Bone marrow (tissue), 2 donors: ENCODE data around the gene SLC35F3.
"Not testable (repeated sequence)": the region's sequence is repeated elsewhere in the genome, so short reads cannot be mapped to it uniquely, and the experiment has no call there.

Source experiments
- DNase-seq, 2 donors: peaks; one replicate each; lab custom pipeline; 2025; lab: John Stamatoyannopoulos, UW

Gene SLC35F3

DNA sequence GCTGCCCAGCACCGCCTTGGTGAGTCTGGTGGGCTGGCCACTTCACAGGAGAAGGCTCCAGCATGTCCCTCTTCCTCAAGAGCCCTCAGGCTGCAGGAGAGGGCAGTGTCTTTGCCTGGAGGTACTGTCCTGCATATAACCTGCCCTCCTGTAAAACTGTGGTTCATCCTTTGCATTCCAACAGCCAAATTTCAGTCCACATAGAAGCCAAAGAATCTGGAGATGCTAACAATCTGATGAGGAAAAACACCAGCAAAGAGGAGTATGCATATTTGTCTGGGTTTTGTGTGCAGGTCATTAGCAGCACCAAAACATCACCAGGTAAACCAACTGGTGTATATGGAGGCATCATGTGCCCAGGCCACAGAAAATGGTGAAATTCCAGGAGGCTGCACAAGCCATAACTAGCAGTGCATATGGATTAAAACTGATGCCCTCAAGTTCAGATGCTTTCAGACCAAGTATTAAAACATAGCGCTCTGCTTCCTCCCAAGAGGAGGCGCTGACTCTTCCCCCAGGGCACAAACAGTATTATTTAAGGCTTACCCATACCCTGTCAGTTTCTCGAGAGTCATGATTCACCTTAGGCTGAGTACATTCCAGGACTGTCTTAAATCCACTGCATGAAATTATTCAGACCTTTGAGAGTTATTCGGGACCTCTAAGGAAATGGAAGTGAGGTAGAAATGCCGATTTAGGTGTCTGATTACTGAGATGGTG, 318.2 kb downstream of the SLC35F3 start:
- DNase-seq = no peak

DNA sequence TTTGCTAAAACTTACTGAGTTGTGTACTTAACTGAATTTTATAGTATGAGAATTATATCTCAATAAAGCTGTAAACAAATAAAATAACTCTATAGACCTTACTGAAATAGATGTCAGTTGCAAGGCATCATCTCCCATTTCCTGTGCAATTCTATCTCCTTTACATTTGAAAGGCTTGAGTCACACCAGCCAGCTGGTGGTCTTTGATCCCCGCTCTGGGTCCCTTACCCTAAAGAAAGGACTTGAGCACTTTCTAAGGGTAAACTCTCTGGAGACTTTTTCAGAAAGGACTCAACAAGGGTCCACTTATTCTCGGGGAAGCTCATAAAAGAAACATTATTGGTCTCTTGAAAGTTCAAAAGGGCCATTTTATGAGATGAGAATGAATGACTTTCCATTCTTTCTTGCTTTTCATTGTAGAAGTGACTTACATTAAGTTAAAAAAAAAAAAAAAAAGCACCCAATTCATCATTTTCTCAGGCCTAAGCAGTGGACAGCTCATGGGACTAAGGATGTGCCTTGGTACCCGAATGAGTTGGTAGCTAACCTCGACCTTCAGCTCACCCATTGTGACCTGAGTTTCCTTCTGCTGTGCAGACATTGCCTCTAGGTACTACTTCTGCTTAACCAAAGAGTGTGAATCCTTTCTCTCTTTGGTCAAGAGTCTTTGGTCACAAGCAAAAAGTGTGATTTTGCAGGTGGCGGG, 321.8 kb downstream of the SLC35F3 start:
- DNase-seq = no peak

- no peak for DNase-seq
Observed at GRCh38 chr1:234226819-234227165, 322.3 kb downstream of the SLC35F3 start.

DNA sequence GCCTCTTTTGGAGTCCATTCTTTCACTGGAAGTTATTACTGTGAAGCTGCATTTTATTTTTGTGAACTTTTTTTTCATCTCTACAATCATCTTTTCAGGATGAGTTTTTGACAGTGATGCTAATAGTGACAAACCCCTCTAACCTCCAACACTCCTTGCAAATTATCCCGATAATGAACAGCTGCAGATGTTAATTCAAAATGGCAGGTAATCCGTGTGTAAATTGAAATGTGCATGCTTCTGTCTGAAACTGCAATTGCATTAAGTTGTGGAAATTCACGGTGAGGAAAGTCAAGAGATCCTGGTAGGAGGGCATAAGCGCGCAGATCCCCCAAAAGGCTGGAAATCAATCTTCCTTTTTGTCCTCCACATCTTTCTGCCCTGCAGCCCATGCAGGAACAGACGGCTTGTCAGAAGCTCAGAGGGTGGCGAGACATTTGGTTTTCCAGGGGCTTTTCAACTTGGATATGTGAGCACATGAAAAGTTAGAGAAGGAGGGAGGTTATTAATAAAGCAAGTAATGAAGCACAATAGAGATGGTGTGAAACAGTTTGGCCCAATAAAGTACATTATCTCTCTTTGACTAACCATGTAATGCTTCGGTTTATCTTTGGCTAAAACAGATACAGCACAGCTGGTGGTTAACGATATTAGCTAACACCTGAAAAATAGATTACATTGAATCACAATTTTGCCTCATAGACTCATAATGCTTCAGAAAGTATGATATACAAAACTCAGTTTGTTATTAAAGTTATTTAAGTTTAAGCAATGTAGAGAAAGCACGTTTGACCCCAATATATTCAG, 325.3 kb downstream of the SLC35F3 start:
- no peak for DNase-seq

- peak in 1 of 2 donors; percentile 46 for DNase-seq
Observed at GRCh38 chr1:234230414-234230862, 326.0 kb downstream of the SLC35F3 start.

GRCh38 chr1:234231061-234231892, 326.8 kb downstream of the SLC35F3 start:
- DNase-seq = no peak

DNA sequence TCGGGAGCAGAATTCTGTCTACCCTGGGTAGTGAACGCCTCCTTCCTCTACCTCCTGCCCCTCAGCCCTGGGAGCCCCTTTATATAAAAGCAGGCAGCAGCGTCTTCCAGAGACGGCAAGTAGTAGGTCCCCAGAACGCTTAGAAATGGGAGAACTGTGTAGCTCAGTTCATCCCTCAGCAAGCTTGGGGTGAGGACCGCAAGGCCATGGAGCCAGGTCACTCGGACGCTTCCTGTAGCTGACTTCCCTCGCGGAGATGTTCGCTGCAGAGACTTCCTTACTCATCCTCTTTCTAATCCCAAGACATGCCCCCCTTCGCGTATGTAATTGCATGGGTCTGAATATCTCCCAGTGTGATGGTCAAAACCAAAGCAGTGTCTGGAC, 327.4 kb downstream of the SLC35F3 start:
- no peak for DNase-seq

GRCh38 chr1:234234199-234234598, 329.7 kb downstream of the SLC35F3 start:
- no peak for DNase-seq

- DNase-seq = no peak
Observed at GRCh38 chr1:234235434-234235881, 331.0 kb downstream of the SLC35F3 start.

DNA sequence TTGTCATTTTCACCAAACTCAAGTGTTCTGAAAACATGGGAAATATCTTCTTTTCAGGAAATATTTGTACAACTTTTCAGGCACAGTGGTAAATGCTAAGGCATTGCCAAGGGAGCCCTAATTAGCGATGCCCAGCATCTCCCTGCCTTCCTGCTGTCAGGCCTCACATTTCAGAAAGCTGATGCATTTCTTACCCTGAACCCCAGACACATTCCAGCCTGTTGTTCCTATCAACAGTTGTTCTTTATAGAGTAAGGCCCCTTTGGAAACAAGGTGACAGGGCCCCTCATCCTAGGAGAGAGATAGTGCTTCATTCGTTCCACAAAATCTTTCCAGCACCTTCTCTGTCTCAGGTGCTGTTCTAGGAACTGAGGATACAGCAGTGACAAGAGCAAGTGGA, 332.9 kb downstream of the SLC35F3 start:
- DNase-seq = no peak

DNA sequence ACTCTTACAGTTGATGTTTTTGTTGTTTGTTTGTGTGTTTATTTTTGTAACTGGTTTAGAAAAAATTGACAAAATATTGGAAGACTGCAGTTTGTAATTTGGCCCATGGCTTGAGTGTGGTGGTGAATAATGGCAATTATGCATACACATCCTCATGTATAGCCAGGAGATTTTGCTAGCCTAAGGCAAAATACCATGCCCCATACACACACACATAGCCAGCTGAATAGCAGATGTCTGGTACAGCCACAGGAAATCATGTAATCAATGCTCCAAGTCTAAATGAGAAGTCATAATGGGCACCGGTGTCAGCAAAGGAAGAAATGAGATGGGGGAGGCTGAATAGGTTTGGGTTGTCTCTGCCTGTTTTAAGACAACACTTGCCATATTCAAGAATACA, 333.6 kb downstream of the SLC35F3 start:
- no peak for DNase-seq

- no peak for DNase-seq
Observed at GRCh38 chr1:234239515-234239914, 335.0 kb downstream of the SLC35F3 start.

DNA sequence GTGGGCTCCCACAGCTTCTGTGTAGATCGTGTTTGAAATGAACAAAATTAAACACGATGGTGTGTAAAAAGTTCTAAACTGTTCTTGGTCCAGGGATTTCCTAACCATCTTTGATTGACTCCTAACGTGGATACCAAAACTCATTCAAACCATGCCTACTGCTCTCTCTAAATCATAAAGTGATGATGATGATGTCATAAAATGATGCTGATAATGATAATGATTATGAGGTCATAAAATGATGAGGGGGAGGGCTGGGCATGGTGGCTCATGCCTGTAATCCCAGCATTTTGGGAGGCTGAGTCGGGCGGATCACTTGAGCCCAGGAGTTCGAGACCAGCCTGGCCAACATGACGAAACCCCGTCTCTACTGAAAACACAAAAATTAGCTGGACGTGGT, 335.5 kb downstream of the SLC35F3 start:
- no peak for DNase-seq

DNA sequence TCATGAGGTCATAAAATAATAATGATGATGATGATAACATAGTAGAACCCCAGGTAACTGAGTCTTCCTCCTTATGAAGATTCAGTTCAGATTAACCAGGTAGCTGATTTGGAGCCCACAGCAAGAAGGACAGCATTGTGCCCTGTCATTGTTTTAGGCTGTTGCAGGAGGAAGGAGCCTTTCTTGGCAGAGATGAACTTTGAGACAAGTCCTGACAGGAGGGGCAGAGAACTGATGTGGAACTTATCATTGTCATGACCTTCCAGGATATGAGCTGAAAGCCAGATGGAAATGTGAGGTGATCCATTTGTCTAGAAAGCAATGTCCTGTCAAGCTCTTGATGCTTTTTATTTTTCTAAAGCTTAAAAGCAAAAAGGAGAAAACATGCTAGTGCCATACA, 336.2 kb downstream of the SLC35F3 start:
- DNase-seq = no peak

GRCh38 chr1:234241941-234242490, 337.5 kb downstream of the SLC35F3 start:
- no peak for DNase-seq

DNA sequence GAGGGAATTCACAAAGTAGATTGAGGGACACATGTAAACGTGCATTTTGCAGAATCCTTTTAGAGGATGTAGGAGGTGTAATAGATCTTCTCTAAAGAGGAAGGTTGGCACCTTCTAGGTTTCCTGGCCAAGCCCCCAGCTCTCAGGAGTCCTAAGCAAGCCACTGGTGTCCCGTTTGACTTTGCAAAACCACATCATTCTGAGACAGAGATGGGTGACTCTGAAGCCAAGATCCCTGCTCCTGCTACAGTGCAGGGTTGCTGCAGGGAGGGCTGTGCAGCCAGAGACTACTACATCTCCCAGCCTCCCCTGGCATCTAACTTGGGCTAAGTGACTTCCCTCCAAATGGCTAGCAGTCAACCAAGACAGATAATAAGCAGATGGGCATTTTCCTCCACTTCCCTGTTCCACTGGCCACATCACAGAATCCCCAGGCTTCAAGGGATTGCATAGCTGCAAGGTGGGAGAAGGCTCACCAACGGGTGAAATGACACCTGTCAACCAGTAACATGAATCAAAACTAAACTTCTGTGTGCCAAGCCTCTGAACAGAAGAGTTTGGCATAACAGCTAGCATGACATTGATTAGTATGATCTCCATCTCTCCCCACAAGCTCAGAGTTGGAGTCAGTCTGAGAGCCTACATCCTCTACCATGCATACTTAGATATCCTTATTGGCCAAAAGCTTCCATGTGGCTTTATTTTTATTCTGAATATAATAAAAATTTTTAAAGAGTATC, 339.2 kb downstream of the SLC35F3 start:
- no peak for DNase-seq

GRCh38 chr1:234244482-234244881, 340.0 kb downstream of the SLC35F3 start:
- DNase-seq = peak in 1 of 2 donors; percentile 12

- DNase-seq = no peak
Observed at GRCh38 chr1:234246638-234247116, 342.2 kb downstream of the SLC35F3 start.

DNA sequence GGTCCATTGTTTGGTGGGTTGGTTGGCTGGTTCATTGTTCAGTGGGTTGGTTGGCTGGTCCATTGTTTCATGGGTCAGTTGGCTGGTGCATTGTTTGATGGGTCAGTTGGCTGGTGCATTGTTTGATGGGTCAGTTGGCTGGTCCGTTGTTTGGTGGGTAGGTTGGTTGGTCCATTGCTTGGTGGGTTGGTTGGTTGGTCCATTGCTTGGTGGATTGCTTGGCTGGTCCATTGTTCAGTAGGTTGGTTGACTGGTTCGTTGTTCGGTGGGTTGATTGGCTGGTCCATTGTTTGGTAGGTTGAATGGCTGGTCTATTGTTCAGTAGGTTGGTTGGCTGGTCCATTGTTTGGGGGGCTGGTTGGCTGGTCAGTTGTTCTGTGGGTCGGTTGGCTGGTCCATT, 343.3 kb downstream of the SLC35F3 start:
- DNase-seq = not testable (repeated sequence)

DNA sequence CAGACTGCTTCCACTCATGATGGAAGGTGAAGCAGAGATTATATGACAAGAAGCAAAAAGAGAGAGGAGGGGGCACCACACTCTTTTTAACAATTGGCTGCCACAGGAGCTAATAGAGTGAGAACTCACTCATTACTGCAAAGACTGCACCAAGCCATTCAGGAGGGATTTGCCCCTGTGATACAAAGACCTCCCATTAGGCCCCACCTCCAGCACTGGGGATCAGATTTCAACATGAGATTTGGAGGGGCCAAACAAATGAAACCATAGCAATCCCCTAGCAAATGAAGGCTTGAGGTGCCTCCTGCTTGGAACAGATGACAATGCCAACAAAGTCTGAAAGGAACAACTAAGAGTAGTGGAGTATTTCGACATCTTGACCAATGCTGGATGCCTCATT, 346.3 kb downstream of the SLC35F3 start:
- no peak for DNase-seq

- peak in 1 of 2 donors; percentile 63 for DNase-seq
Observed at GRCh38 chr1:234253732-234254131, 349.3 kb downstream of the SLC35F3 start.
